GM19035 (cell line): ENCODE measurements around the gene FAM8A1.
"Not testable (repeated sequence)": the region's sequence is repeated elsewhere in the genome, so short reads cannot be mapped to it uniquely, and the experiment has no call there.

Experiments used
- ATAC-seq: cut with Tn5 transposase; IDR thresholded peaks from one replicate; pipeline ENCODE4 v1.9.1; 2021; ENCODE audit not compliant: unreplicated experiment

FAM8A1 gene

GRCh38 chr6:17599877-17600526, at the start of gene FAM8A1:
Gene FAM8A1, plus strand, starts transcription at chr6:17600302. Its CDS starts 108 bp downstream, at chr6:17600410.
- peak; percentile 93 for ATAC-seq

- no peak for ATAC-seq
These were observed 48.6 kb upstream of the FAM8A1 start for GRCh38 chr6:17551383-17551958.

- ATAC-seq = no peak
These were observed 47.2 kb upstream of the FAM8A1 start for GRCh38 chr6:17552861-17553260.

- no peak for ATAC-seq
These were observed 44.1 kb upstream of the FAM8A1 start for GRCh38 chr6:17556014-17556413.

GRCh38 chr6:17562636-17563035, 37.5 kb upstream of the FAM8A1 start:
- no peak for ATAC-seq

GRCh38 chr6:17565399-17565798, 34.7 kb upstream of the FAM8A1 start:
- no peak for ATAC-seq

- no peak for ATAC-seq
These were observed 25.1 kb upstream of the FAM8A1 start for GRCh38 chr6:17574866-17575560.

GRCh38 chr6:17577059-17577458, 23.0 kb upstream of the FAM8A1 start:
- no peak for ATAC-seq

GRCh38 chr6:17580518-17581048, 19.5 kb upstream of the FAM8A1 start:
- ATAC-seq = no peak

- not testable (repeated sequence) for ATAC-seq
These were observed 18.8 kb upstream of the FAM8A1 start for GRCh38 chr6:17581282-17581681.

GRCh38 chr6:17583811-17584210, 16.3 kb upstream of the FAM8A1 start:
- ATAC-seq = no peak

- ATAC-seq = no peak
These were observed 15.8 kb upstream of the FAM8A1 start for GRCh38 chr6:17584241-17584803.

- no peak for ATAC-seq
These were observed 14.2 kb upstream of the FAM8A1 start for GRCh38 chr6:17585766-17586490.

GRCh38 chr6:17586623-17587022, 13.5 kb upstream of the FAM8A1 start:
- ATAC-seq = not testable (repeated sequence)

- no peak for ATAC-seq
These were observed 12.1 kb upstream of the FAM8A1 start for GRCh38 chr6:17588011-17588410.

GRCh38 chr6:17589406-17590096, 10.6 kb upstream of the FAM8A1 start:
- no peak for ATAC-seq

GRCh38 chr6:17591287-17591686, 8.8 kb upstream of the FAM8A1 start:
- no peak for ATAC-seq

- ATAC-seq = no peak
These were observed 6.9 kb upstream of the FAM8A1 start for GRCh38 chr6:17593246-17593645.

- no peak for ATAC-seq
These were observed 4.0 kb upstream of the FAM8A1 start for GRCh38 chr6:17596085-17596484.
